GM21447 (cell line): ENCODE results near the gene MINDY3.

Experiments used
- ATAC-seq: cut with Tn5 transposase; IDR thresholded peaks from one replicate; pipeline ENCODE4 v1.9.1; 2021; ENCODE audit not compliant: unreplicated experiment

MINDY3 gene

DNA sequence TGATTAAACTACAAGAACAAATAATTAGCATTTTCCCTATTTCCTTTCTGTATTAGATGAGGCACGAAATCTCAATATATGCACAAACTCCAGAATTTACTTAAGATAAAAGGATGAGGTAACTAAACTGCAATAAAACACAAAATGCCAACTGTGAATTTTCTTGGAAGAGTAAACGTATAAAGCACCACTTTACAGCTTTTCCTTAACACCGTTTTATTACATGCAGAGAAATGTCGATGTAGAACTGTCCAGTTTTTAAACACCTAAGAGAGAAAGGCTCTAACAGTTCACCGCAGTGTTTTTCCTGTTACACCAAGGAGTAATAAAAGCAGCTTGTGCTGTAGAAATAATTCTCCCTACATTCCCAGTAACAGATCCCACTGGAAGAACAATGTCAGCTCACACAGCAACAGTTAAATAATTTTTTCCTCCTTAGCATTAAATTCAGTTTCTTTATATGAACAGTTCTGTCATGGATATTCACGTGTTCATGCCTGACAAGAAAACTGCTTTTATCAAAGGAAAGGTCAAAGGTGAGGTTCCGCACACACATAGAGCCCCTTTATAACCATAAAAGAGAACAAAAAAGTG, 52.0 kb downstream of the MINDY3 start:
- ATAC-seq: no peak

DNA sequence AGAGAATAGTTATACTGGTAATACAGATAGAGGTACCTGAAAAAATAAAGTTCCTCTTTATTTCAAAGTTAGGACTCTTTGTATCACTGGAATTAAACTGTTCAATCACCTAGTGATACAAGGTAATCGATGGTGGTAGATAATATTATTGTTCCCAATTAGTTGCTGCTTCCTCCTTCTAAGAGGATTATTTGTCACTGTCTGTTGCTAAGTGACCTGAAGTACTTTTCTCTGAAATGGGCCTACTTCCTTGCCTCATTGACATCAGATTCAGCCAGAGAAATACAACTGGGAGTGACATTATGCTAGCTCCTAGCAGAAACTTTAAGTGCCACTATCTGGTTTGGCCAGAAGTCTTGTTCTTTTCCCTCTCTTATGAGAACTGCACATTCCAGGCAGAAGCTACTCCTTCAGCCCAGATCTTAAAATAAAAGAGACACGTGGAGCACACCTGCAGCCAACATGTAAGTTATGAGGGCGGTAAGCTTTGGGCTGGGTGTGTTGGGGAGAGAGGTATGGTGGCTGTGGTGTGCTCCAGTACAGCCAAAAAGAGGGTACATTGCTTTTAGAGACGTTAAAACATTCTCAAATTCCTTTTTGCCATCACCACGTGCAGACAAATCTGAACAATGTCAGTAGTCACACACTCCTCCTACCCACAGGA, 54.8 kb downstream of the MINDY3 start:
- no peak for ATAC-seq

DNA sequence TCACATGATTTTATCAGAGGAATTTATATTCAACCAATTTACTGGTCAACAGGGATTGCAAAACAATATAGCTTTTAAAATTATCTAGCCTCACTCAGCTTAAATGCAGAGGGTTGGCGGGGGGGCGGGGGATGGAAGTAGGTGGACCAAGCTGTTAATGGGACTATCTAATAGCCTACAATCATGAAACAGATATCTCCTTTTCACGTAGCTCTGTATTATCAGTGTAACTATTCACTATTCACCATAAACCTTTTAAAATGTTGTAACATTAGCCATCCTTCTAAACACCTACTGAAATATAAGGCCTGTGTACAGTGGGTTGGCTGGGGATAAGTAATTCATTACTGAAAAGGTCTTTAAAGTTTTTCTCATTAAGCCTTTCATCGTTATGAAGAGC, 56.2 kb downstream of the MINDY3 start:
- ATAC-seq: no peak

DNA sequence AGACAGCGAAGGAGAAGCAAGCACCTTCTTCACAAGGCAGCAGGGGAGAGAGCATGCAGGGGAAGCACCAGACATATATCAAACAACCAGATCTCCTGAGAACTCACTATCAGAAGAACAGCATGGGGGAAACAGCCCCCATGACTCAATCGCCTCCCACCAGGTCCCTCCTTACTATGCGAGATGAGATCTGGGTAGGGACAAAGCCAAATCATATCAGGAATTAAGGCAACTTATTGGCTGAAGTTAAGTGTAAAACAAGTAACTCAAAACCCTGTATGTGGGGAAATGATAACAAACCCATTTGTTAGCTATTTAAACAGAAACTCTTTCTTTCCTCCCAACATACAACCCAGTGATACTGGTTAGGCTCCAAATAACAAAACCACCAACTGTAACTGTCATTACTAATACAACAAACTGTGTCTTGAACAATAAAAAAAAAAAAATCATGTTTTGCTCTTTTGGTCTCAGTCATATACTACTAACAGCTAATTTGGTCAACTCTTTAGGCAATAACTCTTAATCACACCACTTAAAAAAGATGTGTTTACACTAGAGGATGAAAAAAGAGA, 57.8 kb downstream of the MINDY3 start:
- ATAC-seq: no peak

DNA sequence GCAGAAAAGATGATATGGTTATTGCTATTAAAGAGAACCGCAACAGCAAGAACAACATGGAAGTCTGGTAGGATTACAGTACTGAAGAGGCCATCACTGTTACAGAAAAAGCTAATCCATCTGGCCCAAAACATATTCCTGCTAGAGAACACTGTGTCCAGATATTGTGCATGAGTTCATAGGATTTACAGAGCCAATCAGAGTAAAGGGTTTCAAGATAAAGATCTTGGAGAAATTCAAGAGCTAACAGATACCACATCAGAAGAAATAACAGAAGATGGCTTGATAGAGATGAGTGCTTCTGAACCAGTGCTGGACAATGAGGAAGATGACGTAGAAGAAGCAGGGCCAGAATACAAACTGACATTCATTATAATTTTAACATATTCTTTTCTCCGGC, 58.7 kb downstream of the MINDY3 start:
- ATAC-seq: no peak

DNA sequence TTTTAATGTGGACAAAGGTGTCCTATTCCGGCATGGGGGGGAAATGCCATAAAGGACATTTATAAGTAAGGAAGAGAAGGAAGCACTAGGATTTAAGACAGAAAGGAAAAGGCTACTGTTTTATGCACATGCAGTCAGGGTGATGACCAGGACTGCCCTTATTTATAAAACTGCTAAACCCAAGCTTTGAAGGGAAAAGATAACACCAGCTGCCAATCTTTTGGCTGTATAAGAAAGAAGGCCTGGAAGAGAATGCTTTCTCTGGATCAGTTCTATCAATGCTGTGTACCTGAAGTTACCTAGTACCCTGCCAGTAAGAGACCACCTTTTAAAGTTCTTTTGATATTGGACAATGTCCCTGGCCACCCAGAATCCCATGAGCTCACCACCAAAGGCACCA, 59.2 kb downstream of the MINDY3 start:
- no peak for ATAC-seq

DNA sequence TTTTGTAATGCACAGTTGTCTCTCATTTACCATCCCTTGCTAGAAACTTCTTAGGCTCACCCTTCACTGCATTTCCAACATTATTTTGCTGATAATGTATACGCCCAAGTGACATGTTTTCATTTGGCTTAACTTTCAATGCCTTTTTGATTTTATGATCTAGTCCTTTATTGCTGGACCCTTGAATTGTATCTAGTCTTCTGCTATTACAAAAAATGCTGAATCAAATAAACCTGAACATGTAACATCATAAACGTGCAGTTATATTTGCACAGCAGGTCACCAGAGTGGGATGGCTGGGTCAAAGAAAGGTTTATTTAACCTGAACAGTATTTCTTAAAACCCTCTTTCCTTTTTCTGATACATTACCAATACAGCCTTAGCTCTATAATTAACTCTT, 63.0 kb downstream of the MINDY3 start:
- no peak for ATAC-seq

DNA sequence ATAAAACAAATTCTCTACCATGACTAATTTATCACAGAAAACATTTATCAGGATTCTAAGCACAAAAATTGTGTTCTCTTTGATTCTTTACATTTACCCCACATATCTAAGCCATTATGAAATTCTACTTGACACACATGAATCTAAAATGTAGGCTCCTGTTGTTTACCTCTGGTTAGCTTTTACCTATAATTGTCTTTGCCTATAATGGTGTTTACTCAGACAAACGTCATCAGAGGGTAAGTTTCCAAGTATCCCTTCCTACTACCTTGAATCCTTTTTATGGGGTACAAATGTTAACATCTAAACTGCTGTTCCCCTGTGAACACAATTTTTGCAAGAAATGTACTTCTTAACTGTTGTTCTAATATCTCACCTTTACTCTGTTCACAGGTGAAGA, 63.5 kb downstream of the MINDY3 start:
- no peak for ATAC-seq

DNA sequence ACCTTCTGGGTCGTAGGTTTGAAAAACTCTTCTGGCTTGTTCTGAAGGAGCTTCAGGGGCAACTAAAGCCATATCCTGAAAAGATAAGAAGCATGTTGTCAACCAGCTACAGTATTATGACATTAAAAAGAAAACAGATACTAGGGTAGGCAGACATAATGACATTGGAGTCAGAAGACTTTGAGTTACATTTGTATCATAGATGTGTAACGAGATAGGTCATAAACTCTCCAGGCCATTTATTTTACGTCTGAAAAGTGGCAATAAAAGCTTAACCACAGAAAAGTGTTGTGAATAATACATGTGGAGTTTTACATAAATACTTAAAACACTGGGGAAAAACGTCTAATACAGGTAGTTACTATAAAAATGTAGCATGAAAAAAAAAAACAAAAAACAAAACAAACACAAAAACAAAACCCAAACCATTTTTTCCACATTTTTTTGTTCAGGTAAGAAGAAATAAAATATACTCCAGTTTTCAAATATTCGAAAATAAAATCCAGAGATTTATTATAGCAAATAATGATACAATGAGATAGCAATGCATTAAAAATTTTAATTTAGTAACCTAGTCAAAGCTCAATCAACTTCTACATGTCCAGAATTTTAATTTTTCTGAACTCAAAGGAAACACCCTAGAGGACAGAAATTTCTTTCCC, 64.1 kb downstream of the MINDY3 start:
- no peak for ATAC-seq

DNA sequence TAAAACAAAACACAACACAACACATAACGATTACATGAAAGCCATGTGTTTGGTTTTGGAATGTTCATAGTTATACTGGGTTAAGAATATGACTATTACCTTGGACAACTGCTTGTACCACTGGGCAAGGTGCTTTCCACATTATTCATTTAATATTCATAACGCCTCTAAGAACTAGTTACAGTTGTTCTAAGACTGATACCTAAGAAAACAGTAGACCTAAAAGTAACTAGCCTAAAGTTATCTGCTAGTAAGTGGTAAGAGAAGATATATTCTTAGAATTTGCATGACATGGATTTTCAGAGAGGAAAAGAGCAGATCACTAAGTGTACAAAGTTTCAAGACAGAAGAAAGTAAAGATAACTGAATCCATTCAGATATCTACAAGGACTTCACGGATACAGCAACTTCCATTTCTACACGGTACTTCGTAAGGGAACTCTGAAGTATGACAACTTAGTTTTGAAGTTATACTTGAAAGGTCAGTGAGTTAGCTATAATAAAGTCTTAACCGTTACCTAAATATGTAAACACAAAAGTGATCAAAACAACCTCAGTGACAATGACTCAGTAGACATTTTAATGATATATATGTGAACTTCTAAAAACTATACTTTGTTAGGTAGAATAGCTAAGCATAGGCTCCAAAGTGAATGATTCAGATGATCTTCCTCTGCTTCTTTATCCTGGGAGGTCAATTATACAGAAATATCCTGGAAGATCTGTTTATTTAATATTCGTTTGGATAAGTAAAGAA, 65.1 kb downstream of the MINDY3 start:
- no peak for ATAC-seq

DNA sequence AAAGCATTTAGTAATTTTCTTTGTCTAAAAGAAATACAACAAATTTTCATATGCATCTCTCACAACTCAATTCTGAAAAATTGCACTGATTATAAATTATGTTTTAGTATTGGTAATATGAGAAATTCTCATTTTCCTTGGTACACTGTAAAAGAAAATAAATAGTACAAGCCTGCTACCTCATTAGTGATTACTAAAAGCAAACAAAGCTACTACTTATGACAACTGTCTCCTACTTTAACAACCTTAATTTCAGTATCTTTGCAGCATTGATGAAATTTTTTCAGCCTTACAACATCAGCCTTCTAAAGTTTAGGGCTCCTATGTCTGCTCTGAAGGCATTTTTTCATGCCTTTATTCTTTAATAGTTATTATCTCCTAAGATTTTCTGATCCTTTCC, 65.7 kb downstream of the MINDY3 start:
- no peak for ATAC-seq

DNA sequence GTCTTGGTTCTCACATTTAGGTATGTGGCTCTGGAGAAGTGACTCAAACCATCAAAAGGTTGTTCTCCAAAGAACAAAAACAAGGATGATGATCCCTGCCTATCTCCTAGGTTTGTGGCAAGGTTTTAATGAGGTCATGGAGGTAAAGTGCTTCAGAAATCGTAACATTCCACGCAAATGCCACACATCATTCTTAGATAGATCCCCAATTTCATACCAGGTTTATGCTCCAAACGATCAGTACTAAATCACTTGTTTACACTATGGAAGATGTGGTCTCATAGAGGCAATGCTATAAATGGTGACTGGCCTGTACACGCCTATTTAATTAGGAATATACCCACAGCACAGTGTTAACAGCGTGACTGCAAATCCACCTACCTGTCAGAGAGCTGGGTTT, 66.6 kb downstream of the MINDY3 start:
- ATAC-seq: no peak

DNA sequence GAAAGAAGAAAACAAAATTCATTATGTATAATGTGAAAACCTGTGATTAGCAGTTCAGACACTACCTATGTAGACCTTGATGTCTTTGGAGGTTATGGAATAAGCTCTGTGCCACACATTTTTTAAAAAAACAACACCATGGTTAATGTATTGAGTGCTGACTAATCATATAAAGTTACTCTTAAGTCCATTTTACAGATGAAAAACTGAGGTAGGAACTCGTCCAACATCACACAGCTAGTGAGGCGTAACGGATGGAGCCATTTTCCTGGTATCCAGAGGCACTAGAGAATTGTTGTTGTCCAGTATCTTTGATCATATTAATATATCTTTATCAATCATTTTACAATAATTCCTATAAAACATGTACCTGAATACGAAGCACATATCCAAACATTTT, 67.5 kb downstream of the MINDY3 start:
- ATAC-seq: no peak

DNA sequence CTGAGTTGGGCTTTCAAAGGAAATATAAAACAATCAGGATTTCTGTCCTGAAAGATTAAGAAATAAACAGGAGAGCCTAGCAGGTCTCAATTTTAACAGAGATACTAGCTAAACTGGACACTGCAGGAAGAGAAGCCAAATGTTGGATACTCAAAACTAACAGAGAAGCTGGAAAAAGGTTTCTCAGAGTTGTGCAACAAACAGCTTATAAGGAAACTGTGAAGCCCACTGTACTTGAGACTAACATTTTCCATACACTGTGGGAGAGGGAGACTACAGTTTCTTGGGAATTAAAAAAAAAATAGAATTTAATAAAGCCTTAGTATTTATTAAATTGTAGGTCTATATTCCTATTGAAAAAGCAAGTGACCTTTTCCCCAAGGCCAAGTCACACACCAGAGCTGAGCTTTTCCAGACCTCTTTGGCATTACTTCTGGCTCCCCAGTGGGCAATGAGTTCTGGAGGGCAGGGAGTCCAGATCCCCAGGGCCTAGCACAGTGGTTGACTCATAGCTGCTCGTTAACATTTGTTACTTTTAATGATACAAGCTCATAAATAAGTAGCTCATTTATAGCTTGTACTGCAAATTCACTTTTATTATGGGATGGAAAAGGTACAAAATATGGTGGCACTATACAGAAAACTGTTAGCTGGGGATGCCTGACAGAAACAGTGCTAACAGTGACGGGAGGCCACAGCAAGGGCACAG, 68.3 kb downstream of the MINDY3 start:
- ATAC-seq: no peak

DNA sequence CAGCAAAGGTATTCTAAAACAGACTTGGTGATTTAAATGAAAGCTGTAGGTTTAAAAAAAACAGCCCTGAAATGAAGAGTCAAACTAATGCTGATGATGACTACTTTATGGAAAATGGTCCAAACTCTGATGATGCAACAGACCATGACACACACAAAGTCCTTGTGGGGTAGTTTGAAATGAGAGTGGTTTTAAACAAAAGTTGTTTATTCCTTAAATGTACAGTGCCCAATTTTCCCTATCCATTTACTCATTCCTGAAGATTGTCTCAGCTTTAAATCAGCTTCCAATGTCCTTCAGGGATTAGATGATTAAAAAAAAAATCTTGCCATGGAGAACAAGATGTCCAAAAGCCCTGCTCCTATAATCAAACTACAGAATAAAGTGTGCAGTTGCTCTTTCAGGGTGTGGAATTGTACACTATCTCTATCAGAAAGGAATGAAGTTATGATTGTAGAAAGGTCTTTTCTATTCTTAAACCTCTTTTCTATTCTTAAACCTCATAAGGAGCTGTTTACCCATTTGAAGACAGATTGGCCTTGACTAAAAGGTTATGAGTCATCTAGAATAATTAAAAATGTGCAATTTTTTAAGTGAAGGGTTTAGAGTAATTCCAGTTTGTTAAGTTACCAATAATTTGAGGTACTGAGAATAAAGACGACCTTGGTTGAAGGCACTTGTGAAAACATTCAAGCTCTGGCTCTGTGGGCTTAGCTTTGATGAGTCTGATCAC, 70.3 kb downstream of the MINDY3 start:
- ATAC-seq: no peak

DNA sequence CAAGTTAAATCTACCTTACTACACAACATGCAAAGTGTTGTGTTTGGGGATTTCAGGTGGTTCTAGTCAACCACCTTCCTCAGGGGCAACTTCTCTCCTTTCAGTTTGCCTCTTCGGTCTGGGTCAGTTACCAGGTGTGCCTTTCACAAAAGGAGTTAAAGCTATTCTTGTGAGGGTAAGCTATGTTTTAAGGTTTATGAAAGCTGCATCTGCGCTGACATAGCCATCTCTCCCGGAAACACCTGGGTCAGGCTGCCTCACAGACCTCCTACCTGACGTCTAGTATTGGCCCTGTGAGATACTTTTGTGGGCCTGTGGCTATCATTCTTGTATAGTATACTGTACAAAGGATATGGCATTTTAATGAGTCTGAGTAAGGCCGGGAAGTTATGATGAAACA, 72.9 kb downstream of the MINDY3 start:
- no peak for ATAC-seq

DNA sequence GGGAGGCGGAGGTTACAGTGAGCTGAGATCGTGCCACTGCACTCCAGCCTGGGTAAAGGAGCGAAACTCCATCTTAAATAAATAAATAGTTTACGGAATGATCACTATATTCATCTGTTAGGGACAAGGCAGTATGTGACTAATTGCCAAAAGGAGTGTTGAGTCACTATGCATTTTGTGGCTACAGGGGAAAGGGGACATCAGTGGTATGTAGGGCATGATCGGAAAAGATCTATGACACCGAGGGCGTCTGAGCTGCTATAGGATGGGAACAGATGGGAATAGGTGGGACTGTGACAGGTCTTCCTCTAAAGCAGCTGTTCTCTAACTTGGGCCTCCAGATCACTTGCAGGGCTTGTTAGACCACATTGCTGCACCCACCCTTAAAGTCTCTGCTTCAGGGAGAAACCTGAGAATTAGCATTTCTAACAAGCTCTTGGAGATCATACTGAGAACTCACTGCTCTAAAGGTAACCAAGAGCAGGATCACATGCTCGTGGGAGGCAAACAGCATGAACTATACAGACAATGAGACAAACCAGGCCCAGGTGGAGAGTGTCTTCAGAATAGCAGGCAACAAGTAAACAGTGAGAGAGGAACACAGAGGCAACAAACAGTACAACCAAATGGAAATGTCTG, 75.5 kb downstream of the MINDY3 start:
- no peak for ATAC-seq

DNA sequence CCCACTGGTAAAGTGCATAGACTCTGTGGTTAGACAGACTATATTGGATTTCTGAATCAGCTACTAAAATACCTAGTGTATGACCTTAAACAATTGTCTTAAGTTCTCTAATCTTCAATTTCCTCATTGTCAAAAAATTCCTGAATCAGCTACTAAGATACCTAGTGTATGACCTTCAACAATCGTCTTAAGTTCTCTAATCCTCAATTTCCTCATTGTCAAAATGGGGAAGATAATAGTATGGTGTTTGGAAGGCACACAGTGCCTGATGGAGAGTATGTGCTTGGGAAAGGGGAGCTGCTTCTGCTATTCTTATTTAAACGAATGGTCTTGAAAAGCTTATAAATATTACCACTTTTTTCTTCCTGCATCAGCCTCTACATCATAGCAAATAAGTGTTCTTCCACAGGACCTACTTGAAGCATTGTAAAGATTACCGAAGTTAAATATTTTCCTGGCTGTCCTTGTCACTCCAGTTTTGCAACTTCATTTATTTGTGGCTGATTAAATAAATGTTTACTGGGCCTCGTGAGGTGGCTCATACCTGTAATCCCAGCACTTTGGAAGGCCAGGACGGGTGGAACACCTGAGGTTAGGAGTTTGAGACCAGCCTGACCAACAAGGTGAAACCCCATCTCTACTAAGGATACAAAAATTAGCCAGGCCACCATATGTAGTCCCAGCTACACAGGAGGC, 76.2 kb downstream of the MINDY3 start:
- ATAC-seq: no peak

DNA sequence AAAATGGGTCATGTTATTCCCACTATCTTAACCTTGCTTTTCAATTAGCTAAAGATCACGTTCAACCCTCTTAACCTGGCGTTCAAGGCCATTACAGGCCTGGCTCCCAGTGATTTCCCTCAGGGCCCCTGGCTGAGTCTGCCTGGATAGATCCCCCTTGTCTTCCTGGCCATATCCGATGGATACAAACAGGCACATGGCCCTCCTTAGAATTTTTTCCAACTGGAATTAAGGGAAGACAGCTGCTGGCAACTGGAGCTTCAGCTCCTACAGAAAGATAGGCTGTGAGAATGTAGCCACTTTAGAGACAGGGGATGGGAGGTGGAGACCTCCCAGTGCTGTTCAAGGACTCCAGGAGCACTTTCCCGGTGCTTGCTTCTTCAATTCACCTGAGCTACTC, 77.5 kb downstream of the MINDY3 start:
- no peak for ATAC-seq
